ENCODE measurements around the gene REXO5. TPM values are rescaled to one million over a fixed set of nuclear protein-coding genes. Genes with fewer than 3 reads are reported as not detected.

Gene REXO5
- total RNA-seq, 4 donors from 2014 or later, result 2.0 to 10.6 (median 6.2) TPM

- WGBS, 2 donors, result 44 to 52% methylated on average over 1 of the region's 1 CpG
- DNase-seq (ENCODE audit: low spot score in 2 of 2), result no peak
- intact Hi-C loops (cut with DNase I; ENCODE audit: low total_unique reads), result no loop called here
- TF ChIP-seq POLR2A (IDR thresholded peaks at IDR 0.05) (no peak), CTCF (IDR thresholded peaks at IDR 0.05) (no peak)
- H3K4me3 ChIP-seq (ENCODE audit: low read depth, poor library complexity, severe bottlenecking), result no peak overlapping the region
Observed at GRCh38 chr16:20884240-20884556, 77.9 kb downstream of the REXO5 start.

- no peak overlapping the region for H3K4me3 ChIP-seq (ENCODE audit: low read depth, poor library complexity, severe bottlenecking)
- intact Hi-C loops (cut with DNase I; ENCODE audit: low total_unique reads), result no loop called here
- 28 to 44% methylated on average over 1 of the region's 1 CpG for WGBS, 2 donors
- DNase-seq (ENCODE audit: low spot score in 2 of 2), result no peak
- no peak for TF ChIP-seq POLR2A (IDR thresholded peaks at IDR 0.05)
- TF ChIP-seq CTCF (IDR thresholded peaks at IDR 0.05), result no peak
Observed at GRCh38 chr16:20886320-20886719, 80.0 kb downstream of the REXO5 start.

GRCh38 chr16:20887207-20887606 is 80.9 kb downstream of the REXO5 start:
- no peak for TF ChIP-seq CTCF (IDR thresholded peaks at IDR 0.05)
- no peak for TF ChIP-seq POLR2A (IDR thresholded peaks at IDR 0.05)
- 86 to 92% methylated on average over 1 of the region's 1 CpG for WGBS, 2 donors
- intact Hi-C loops (cut with DNase I; ENCODE audit: low total_unique reads), result no loop called here
- H3K4me3 ChIP-seq (ENCODE audit: low read depth, poor library complexity, severe bottlenecking), result no peak overlapping the region
- no peak for DNase-seq (ENCODE audit: low spot score in 2 of 2)

GRCh38 chr16:20889625-20890275 is 83.4 kb downstream of the REXO5 start:
- TF ChIP-seq CTCF (IDR thresholded peaks at IDR 0.05) (no peak), POLR2A (IDR thresholded peaks at IDR 0.05) (no peak)
- intact Hi-C loops (cut with DNase I; ENCODE audit: low total_unique reads), result no loop called here

GRCh38 chr16:20894388-20894787 is 88.1 kb downstream of the REXO5 start:
- no peak overlapping the region for H3K4me3 ChIP-seq (ENCODE audit: low read depth, poor library complexity, severe bottlenecking)
- TF ChIP-seq CTCF (IDR thresholded peaks at IDR 0.05), result no peak
- 85 to 95% methylated on average over 2 of the region's 2 CpGs for WGBS, 2 donors
- no peak for DNase-seq (ENCODE audit: low spot score in 2 of 2)
- intact Hi-C loops (cut with DNase I; ENCODE audit: low total_unique reads), result no loop called here

More at GRCh38 chr16:20889625-20890275, 83.4 kb downstream of the REXO5 start:
- no peak for DNase-seq (ENCODE audit: low spot score in 2 of 2)
- no peak overlapping the region for H3K4me3 ChIP-seq (ENCODE audit: low read depth, poor library complexity, severe bottlenecking)
- WGBS, 2 donors, result 57 to 76% methylated on average over 4 of the region's 4 CpGs

- no peak for TF ChIP-seq CTCF (IDR thresholded peaks at IDR 0.05)
- TF ChIP-seq POLR2A (IDR thresholded peaks at IDR 0.05), result no peak
- DNase-seq (ENCODE audit: low spot score in 2 of 2), result no peak
- WGBS, 2 donors, result 81 to 87% methylated on average over 4 of the region's 4 CpGs
- intact Hi-C loops (cut with DNase I; ENCODE audit: low total_unique reads), result no loop called here
- no peak overlapping the region for H3K4me3 ChIP-seq (ENCODE audit: low read depth, poor library complexity, severe bottlenecking)
Observed at GRCh38 chr16:20897253-20897897, 91.0 kb downstream of the REXO5 start.

Data from lower leg skin (tissue), 4 donors.